HG02973 (cell line): ENCODE results near the gene CNTNAP2.

Experiments
- ATAC-seq: cut with Tn5 transposase; IDR thresholded peaks from one replicate; pipeline ENCODE4 v1.9.1; 2021; ENCODE audit warnings: moderate library complexity; ENCODE audit not compliant: unreplicated experiment

Gene CNTNAP2

DNA sequence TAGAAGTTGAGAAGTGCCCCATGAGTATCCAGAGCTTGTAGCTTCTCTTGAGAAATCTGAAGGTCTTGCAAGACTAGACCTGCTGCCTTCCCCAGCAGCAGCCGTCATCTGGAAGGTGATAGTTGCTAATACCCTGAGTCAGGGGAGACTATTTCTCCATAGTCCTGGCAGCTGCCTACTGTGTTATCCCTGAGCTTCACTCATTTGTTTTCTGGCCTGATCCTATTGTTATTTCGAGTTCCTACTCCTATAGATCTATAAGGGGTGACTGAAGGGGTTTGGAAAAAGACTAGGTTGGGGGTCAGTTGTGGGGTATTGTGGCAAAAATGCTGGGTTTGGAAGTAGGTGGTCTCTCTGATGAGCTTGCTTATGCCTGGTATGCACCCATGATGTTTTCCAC, 297.8 kb downstream of the CNTNAP2 start:
- ATAC-seq: no peak

DNA sequence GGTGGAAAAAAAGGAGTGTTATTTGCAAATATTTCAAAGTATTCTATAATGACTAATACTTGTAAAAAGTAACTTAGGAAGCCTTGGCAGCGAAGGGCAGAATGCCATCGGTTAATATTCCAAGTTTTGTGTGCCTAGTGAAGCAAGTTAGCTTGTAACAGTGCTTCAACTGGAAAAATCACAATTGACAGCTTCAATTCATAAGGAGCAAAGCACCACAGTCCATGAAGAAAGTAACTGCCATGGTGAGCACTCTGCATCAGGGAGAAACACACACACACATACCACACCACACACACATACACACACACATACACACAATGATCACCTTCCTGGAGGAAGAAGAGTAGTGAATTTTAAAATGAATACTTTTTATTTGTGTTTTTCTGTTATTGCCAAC, 298.3 kb downstream of the CNTNAP2 start:
- ATAC-seq: no peak

DNA sequence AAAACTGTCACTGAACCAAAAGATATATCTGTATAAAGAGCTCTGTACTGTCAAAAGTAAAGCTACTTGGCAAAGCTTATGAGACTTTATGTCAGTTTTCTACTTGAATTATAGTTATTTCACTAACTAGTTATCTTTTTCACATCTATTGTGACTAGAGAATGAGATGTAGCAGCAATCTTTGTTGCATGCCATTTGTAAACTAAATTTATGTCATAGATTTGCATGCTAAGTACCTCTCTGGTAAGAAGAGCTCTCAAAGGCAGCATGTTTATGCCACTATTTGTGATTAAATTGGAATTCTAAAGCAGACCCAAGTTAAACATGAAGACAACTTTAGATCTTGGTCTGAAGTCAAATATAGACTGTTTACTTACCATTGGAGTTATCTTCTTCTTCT, 300.6 kb downstream of the CNTNAP2 start:
- ATAC-seq: no peak

DNA sequence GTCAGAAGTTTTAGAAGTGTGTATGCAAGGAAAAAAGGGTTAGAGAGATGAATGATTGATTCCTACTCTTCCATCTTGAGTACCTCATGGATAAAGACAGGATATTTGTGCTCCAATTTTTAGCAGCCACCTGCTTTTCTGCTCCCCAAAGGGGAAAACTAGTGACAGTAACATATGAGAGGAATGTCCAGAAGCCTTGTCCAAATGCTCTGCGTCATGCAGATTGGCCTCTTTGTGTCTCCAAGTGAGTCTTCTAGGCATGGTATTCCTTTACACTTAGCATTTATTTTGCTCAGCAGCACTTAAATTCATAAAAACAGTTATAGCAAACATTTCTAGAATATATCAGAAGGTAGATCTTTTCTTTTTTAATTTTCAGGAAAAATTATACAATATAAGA, 306.8 kb downstream of the CNTNAP2 start:
- no peak for ATAC-seq

DNA sequence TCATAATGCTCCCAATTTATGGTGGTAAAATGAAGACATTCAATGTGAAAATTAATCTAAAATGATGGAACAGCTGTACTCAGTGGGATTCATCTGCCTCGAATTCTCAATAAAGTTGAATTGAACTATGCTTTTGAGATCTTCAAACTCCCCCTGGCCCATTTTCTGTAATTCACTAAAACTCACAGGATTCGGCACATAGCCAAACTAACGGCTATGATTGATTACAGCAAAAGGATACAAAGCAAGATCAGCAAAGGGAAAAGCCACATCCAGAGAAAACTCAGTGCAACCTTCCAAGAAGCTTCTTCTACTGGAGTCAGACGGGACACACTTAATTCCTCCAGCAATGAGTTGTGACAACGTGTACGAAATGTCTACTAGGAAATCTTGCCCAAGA, 307.5 kb downstream of the CNTNAP2 start:
- no peak for ATAC-seq

DNA sequence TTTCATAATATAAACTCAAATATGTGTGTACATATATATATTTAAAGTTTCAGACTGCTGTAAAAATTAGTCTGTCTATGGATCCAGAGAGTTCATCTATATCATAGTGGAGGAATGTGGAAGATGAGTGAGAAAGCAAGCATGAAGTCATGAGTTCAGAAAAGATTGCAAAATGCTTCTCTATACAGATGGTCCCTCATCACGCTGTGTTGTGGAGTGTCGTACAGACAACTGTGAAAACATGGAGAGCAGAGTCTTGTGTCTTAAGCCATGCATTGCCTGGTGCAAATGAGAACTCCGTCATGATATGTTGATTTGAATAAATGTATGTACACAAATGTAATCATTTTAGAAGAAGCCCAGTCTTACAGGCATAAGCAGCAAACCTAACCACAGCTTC, 316.9 kb downstream of the CNTNAP2 start:
- no peak for ATAC-seq

DNA sequence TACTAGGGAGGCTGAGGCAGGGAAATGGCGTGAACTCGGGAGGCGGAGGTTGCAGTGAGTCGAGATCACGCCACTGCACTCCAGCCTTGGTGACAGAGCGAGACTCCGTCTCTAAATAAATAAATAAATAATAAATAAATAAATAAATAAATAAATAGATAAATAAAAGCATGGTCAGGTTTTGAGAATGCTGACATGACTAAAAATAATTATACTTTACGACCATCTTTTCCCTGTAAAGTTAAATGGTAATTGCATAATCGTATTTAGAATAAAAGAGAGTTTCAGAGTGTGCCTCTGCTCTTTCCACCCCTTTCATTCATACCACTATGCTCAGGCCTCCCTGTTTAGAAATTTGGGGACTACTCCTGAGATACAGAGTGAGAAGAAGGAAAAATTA, 326.5 kb downstream of the CNTNAP2 start:
- no peak for ATAC-seq

DNA sequence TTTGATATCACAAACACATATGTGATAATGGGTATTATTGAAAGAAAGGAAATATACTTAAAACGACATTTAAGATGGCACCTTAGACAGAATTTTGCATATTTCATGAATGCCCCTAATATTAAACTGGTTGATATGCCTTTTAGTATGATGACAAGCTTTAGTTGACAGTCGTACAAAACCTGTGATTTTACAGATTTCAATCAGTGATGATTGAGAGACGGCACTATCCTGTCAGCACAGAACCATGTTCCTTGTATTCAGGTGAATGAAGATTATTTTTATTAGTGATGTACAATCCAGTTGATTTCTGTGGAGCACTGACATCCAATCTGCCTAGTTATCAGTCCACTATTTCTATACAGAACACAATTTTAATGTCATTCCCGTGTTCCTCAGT, 333.0 kb downstream of the CNTNAP2 start:
- ATAC-seq: no peak

DNA sequence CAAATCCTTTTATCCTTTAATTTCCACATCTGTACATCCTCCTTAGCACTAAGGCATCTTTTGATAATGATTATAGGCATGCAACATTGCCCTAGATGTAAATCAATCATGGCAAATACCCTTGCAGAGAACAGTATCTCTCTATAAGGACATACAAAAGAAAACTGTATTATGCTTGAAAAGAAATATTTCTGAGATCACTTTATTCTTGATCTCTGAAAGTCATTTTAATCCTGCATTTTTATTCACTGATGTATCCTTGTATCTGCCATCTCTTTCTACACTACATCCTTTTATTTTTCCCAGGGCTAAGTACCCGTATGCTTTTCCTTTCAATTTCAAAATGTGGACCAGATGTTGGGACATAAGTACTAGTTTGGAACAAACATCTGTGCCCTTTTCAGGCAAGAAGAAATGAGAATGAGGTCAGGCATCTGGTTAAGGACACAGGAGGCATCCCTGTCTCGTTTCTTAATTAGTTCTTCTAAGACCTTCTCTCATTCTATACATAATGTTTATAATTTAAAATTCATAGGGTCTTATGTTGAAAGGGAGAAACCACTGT, 338.6 kb downstream of the CNTNAP2 start:
- ATAC-seq: no peak

DNA sequence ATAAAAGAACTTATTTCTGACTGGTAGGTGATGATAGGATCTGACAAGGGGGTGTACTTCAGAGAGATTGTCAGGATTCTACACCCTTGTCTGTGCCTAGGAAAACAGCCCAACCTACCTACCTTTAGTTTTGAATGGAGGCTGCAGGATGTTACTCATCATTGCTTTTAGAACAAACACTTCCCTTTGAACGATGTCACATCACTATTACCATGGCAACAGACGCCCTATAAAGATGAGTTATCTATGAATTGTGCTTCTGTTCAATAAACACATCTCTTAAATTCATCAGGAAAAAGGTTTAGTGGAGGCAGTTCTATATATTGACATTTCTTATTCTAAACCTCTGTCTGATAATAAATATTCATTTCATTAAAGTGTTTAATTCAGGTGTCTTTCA, 362.4 kb downstream of the CNTNAP2 start:
- ATAC-seq: no peak

DNA sequence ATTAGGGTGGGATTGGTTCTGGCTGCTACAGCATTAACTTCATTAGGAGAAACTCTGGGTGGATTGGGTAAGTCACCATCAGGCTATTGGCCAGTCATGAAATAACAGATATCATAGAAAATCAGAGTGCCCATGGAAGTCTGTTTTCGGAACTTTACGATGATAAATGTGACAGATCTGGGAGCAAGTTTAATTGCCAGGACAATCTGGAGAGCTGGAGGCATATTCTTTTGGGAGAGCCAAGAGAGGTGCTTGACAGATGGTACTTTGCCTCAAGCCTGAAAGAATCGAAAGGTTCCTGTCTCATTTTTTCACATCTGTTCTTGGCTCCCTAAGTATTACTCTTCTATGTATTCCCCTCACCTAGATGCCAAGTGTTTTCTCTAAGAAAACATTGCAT, 369.9 kb downstream of the CNTNAP2 start:
- ATAC-seq: no peak

DNA sequence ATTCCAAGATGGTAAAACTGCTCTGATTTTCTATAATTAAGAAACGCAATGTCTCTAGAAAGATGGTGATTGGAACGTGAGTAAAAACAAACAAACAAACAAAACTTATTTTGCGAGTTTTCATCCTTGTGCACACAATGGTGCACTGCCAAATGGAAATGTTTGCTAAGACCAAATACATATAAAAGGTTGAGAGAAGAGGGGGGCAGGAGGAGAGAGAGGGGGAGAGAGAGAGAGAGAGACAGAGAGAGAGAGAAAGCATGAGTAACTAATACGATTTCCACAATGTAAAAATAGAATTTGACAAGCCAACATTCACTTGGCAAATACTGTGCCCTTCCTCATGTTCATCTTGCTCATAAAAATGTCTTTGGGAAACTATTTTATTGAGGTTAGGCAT, 375.4 kb downstream of the CNTNAP2 start:
- ATAC-seq: no peak

DNA sequence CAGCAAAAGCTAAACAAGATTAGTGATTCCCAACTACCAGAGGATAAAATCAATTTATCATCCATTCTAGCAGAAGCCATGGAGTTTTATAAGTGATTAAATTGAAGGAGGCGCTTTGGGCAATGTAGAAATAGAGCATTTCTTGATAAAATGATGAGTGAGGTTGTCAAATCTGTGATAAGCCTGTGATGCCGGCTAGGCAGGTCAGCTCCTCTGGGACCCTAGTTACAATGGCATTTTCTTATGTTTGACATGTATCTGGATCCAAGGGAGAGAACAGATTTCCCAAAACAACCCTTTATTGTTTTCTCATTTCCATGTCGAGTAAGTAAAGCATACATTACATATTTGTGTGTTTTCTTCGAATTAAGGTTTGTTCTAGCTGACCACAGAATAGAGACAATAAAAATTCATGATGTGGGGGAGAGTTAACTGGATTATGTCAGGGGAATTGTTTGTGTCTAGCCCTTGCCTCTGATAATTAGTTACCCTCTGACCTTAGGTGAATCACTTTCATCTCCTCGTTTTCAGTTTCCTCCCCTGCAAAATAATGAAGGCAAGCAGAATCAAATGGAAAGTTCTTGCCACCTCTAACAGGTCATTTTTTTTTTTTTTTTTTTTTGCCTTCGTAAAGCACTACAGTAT, 378.5 kb downstream of the CNTNAP2 start:
- ATAC-seq: no peak

DNA sequence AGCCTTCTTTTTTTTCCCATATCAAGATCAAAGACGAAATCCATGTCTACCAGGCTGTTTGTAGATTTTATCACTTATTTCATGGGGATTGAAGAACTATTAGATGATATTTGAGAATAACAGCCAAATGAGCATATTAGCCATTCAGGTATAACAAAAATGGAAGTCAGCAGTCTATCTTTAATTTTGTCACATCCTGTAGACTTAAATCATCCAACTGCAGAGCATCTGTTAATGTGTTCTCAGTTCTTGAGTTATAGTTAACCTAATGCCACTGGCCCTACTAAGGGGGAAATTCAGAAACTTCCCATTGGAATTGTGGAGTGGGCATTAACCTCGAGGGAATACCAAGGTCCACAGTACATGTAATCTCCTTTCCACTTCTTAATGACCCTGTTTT, 380.1 kb downstream of the CNTNAP2 start:
- no peak for ATAC-seq

DNA sequence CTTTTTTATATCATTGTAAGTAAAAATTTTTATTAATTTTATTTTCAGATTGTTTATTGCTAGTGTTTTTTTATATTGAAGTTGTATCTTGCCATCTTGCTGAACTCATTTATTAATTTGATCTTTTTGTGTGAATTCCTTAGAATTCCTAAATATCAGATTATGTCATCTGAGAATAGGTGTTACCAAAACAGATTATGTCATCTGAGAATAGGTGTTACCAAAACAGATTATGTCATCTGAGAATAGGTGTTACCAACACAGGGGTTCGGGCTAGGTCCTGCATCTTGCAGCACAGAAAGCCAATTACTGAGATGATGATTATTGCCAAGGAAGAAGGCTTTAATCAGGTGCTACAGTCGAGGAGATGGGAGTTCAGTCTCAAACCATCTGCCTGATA, 383.4 kb downstream of the CNTNAP2 start:
- ATAC-seq: no peak

DNA sequence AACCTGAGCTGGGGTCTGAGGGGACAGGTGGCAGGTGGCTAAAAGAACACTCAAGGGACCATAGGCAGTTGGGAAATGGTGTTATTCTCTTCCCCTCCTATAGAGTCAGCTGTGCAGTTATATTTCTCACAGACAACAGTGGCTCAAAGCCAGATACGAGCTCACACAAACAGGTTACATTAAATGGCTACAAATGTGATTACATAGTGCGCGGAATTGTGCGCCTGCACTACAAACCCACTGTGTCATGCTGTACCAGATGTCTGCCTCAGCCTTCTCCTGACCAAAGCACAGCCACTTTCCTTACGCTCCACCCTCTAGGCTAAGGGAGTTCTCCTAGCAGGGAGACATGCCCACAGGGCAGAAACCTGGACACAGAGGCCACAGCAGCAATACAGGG, 387.2 kb downstream of the CNTNAP2 start:
- ATAC-seq: no peak

DNA sequence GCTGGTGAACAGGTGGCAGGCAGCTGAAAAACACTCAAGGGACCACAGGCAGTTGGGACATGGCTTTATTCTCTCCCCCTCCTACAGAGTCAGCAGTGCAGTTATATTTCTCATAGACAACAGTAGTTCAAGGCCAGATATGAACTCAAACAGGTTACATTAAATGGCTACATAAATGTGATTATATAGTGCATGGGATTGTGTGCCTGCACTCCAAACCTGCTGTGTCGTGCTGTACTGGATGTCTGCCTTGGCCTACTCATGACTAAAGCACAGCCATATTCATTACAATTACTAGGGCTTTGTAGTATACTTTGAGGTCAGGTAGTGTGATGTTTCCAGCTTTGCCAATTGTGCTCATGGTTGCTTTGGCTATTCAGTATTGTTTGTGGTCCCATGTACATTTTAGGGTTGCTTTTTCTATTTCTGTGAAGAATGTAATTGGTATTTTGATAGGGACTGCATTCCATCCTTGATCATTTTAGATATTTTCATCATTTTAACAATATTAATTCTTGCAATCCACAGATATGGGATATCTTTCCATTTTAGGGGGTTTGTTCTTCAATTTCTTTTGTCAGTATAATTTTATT, 393.6 kb downstream of the CNTNAP2 start:
- no peak for ATAC-seq

DNA sequence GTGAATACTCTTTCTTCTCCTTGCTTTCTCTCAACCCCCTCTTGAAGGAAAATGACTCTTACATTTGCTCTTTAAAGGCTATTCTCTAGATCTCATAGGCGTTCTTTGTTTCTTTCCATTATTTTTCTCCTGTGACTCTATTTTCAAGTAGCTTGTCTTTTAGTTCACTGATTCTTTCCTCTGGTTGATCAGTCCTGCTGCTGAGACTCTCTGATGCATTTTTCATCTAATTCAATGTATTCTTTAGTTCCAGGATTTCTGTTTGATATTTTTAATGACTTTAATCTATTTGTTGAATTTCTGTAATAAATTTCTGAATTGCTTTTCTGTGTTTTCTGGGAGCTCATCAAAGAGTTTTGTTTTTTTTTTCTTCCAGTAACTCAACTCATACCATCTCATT, 397.7 kb downstream of the CNTNAP2 start:
- ATAC-seq: no peak

DNA sequence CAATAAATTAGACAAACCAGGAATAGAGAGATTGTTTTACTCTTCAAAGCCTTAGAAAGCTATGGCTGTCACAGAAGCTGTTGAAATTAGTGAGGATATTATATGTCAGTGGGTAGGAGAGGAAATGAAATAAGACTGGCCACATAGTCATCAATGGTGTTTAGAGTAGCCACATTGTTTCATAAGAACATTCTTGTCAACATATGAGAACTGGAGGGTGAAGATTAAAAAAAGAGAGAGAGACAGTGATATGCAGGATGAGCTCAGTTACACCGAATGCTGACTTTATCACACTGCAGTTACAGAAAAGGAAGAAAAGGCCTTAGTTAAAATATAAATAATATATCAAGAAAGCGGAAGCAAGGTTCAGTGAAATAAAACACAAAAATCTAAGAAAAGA, 412.0 kb downstream of the CNTNAP2 start:
- no peak for ATAC-seq

DNA sequence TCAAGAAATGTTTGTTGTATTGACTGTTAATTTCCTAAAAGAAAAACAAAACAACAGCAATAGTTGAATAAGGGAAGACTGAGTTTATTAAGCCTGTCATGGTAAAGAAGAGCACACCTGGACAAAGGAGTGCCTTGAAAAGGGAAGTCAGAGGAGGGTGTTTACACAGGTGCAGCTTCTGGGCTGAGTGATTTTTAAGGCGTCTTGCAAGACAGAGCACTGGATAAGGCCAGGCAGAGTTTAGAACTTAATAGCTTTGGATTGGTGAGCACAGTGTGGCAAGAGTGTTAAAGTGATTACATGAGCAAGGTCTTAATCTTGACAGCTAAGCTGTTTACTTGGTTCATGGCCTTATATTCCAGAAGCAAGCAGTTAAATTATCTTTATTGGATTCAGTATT, 423.2 kb downstream of the CNTNAP2 start:
- ATAC-seq: no peak

DNA sequence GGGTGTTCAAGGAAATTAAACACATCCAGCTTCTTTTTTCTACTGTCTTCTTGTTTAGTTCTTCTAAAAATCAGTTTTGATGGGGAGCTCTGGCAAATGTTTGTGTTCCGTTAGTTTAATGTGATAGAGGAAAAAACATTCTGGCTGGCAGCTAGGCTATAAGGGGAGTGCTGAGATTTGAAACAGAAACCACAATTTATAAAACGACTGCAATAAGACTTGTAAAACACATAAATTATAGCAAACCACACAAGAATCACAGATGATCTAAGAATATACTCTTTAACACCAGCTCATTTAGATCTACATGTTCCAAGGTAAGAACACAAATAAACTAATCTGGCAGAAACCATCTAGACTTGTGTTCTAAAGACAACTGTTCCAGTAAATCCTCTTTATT, 425.5 kb downstream of the CNTNAP2 start:
- ATAC-seq: no peak

DNA sequence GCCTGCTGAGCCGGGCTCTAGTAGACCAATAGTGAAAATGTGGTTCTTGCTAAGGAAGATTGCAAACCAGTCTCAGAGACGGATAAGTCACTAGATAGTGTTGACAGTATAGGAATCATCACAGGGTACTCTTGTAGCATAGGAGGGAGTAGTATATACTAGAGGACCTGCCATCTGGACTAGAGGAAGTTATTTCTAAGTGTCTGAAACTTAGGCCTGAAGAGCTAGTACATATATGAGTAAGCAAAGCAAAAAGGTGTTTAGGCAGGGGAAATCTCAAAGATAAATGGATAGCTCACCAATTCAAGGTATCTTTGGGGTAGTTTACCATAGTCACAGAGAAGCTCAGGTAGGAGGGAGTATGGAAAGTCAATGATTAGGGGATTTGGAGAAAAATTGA, 428.1 kb downstream of the CNTNAP2 start:
- ATAC-seq: no peak

DNA sequence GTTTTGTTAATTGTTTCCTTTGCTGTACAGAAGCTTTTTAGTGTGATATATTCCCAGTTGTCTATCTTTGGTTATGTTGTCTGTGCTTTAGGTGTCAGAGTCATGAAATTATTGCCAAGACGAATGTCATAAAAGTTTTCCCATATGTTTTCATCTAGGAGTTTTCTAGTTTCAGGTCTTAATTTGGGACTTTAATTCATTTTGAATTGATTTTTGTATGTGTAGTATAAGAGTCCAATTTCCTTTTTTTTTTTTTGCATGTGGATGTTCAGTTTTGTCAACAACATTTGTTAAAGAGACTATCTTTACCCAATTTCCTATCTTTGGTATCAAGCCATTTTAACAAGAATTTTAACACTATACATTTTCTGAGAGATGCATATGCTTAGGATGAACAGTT, 432.2 kb downstream of the CNTNAP2 start:
- ATAC-seq: no peak
